Skeletal muscle tissue (tissue), 4 donors: Measurements from ENCODE around the gene SMYD1. TPM values are rescaled to one million over a fixed set of nuclear protein-coding genes. Genes with fewer than 3 reads are reported as not detected.

ENCODE experiments used
- H3K27ac ChIP-seq: one replicate; pipeline ENCODE4 v1.7.0; 2013; ENCODE audit warnings: mild to moderate bottlenecking, low read depth, low read length, inconsistent platforms
- H3K27me3 ChIP-seq, 3 donors: one replicate each; pipeline ENCODE4 v1.7.0; 2013; ENCODE audit warnings: low read length in 3 of 3; ENCODE audit not compliant: control insufficient read depth in 3 of 3, insufficient read depth in 3 of 3
- H3K36me3 ChIP-seq, 3 donors: one replicate each; pipeline ENCODE4 v1.7.0; 2013; ENCODE audit warnings: low read length in 3 of 3; ENCODE audit not compliant: control insufficient read depth in 3 of 3, insufficient read depth in 3 of 3
- H3K4me1 ChIP-seq, 3 donors: one replicate each; pipeline ENCODE4 v1.7.0; 2013; ENCODE audit warnings: low read length in 3 of 3, mild to moderate bottlenecking in 3 of 3; ENCODE audit not compliant: control insufficient read depth in 3 of 3, insufficient read depth in 3 of 3
- H3K4me3 ChIP-seq, 3 donors: one replicate each; pipeline ENCODE4 v1.7.0; 2013; ENCODE audit warnings: low read length in 3 of 3
- H3K9ac ChIP-seq, 3 donors: one replicate each; pipeline ENCODE4 v1.7.0; 2013; ENCODE audit warnings: low read length in 3 of 3, mild to moderate bottlenecking in 3 of 3, moderate library complexity in 2 of 3, low read depth in 1 of 3
- H3K9me3 ChIP-seq, 3 donors: one replicate each; pipeline ENCODE4 v1.7.0; 2013; ENCODE audit warnings: low read length in 3 of 3; ENCODE audit not compliant: control insufficient read depth in 3 of 3
- total RNA-seq: library from RNA; depleted of rRNA; stranded (reverse); fragments of >200 nt; gene quantifications from one replicate; pipeline ENCODE4 v1.2.3, GENCODE V29; 2014
- donor health status: Osteomylitis.

SMYD1 gene
- total RNA-seq, 1 donor from 2014 or later = 147 TPM

DNA sequence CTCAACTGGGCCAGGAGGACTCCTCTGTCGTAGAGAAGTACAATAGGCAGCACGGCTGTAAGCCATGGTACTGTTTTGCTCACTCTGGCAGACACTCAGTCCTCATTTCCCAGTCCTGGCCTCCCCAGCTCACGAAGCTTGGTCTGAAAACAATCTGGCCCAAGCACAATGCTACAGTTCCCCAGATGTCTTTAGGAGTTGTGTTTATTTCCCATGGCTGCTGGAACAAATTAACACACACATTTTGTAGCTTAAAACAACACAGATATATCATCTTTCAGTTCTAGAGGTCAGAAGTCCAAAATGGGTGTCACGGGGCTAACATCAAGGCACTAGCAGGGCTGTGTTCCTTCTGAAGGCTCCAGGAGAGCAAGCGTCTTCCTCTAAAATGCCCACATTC is 47.3 kb downstream of the SMYD1 start:
- Histone ChIP-seq H3K9me3 (no peaks in the 10 kb centered on the region), H3K27me3 (no peaks in the 10 kb centered on the region), H3K4me3 (no peak overlapping the region), H3K36me3 (peaks cover 17 to 35% (median 30%) of the 10 kb centered on the region in 3 donors), H3K27ac (peak overlapping the region; percentile 34), H3K9ac (no peak overlapping the region), H3K4me1 (peaks cover 2 to 19% (median 8%) of the 10 kb centered on the region in 3 donors)

DNA sequence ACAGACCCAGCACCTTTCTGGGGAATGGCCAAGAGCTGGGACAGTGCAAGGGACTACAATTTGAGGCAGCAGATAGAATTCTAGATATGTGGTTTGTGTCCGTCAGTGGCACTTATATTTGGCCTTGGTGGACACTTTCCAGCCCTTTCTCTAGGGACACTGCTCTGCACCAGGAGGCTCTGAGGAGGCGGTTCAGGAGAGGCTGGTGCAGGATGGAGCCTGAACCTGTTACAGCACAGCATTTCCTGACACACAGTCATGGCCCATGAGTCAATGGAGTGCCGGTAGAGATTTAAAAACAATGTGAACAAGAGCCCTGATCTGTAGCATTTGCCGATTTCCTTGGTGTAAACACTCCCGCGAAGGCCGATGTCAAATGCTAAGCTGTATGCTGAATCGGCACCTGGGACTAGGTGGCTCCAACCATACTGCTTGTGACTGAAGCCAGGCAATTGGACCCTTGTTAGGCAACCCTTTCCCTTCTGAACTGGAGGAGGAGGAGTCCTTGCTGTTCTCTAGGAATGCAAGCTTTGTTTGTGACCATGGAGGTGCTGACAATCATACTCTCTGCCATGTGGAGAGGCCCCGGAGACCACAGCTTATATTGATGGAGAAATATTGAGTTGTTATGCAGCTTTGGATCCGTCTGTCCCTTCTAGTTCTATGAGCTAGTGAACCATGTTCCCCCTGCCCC is 48.3 kb downstream of the SMYD1 start:
- Histone ChIP-seq H3K9me3 (no peaks in the 10 kb centered on the region), H3K36me3 (peaks cover 7 to 25% (median 20%) of the 10 kb centered on the region in 3 donors), H3K4me1 (peaks cover 2 to 19% (median 8%) of the 10 kb centered on the region in 3 donors), H3K27ac (no peak overlapping the region), H3K4me3 (no peak overlapping the region), H3K27me3 (no peaks in the 10 kb centered on the region), H3K9ac (no peak overlapping the region)

DNA sequence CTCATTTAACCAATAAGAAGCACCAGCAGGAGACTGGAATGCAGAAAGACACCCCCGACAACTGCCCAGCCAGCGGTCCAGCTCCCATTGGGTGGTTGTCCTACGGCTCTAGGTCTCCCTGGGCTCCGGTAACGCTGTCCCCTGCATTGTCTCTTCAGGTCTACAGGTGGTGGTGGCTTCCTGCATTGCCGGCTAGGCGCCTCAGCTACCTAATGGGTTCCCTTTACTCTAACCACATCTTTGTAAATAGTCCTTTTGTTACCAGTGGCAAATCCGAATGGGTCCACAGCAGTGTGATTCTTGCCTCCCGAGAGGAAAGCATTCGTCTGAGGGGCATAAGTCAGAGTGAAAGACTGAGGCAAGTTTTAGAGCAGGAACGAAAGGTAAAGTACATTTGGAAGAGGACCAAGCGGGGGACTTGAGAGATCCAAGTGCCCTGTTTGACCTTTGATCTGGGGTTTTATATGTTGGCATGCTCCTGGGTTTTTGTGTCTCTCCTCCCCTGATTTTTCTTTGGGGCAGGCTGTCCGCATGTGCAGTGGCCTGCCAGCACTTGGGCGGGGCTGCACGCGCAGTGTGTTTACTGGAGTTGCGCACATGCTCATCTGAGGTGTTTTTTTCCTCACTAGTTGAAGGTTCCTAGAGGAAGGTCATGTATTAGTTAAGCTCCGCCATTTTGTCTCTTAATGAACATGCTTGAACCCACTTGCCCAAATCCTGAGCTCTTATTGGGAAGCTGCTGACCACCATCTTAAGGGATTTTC is 49.2 kb downstream of the SMYD1 start:
- Histone ChIP-seq H3K4me1 (peaks cover 2 to 19% (median 8%) of the 10 kb centered on the region in 3 donors), H3K9me3 (no peaks in the 10 kb centered on the region), H3K27me3 (no peaks in the 10 kb centered on the region), H3K36me3 (peaks cover 7 to 20% (median 15%) of the 10 kb centered on the region in 3 donors), H3K4me3 (no peak overlapping the region), H3K9ac (no peak overlapping the region), H3K27ac (no peak overlapping the region)

DNA sequence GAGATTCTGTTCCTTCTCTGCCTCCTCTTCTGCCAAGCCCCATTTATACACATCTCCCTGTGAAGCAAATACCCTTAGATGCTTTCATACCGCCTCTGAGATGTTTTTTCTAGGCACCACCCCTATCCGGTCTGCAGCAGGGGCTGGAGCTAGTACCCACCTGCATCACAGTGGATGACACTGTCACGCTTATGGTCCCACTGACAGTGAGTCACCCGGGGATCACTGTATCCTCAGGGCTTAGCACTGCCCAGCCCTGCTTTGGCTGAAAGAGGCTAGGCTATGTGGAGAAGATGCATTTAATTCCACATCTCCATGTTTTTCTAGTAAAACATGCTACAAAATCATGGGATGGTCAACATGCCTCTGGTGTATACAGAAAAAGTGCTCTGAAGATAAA is 50.3 kb downstream of the SMYD1 start:
- Histone ChIP-seq H3K27me3 (peaks cover 0 to 4% (median 2%) of the 10 kb centered on the region in 3 donors), H3K4me3 (no peak overlapping the region), H3K27ac (no peak overlapping the region), H3K4me1 (peaks cover 2 to 19% (median 8%) of the 10 kb centered on the region in 3 donors), H3K9me3 (no peaks in the 10 kb centered on the region), H3K9ac (no peak overlapping the region), H3K36me3 (peaks cover 0 to 9% (median 5%) of the 10 kb centered on the region in 3 donors)

DNA sequence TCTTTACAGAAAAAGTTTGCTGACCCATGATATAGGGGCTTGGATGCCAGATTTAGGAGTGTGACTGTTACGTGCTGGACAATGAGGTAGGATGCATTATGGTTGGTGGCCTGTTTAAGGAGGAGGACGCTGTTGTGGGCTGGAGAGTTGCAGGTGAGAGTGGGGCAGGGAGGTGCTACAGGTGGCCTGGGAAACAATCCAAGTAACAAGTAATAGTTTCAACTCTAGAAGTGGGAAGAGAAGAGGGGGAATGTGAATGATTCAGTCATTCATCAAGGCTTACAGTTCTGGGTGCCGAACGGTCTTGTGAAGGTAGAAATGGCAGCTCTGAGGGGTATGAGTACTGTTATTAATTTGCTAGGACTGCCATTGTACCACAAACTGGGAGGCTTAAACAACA is 54.1 kb downstream of the SMYD1 start:
- no peak overlapping the region for H3K9ac ChIP-seq
- peaks cover 0 to 6% (median 4%) of the 10 kb centered on the region in 3 donors for H3K27me3 ChIP-seq
- no peaks in the 10 kb centered on the region for H3K9me3 ChIP-seq
- no peak overlapping the region for H3K4me3 ChIP-seq
- H3K27ac ChIP-seq = no peak overlapping the region
- H3K36me3 ChIP-seq = no peaks in the 10 kb centered on the region
- H3K4me1 ChIP-seq = peaks cover 2 to 13% (median 5%) of the 10 kb centered on the region in 3 donors

DNA sequence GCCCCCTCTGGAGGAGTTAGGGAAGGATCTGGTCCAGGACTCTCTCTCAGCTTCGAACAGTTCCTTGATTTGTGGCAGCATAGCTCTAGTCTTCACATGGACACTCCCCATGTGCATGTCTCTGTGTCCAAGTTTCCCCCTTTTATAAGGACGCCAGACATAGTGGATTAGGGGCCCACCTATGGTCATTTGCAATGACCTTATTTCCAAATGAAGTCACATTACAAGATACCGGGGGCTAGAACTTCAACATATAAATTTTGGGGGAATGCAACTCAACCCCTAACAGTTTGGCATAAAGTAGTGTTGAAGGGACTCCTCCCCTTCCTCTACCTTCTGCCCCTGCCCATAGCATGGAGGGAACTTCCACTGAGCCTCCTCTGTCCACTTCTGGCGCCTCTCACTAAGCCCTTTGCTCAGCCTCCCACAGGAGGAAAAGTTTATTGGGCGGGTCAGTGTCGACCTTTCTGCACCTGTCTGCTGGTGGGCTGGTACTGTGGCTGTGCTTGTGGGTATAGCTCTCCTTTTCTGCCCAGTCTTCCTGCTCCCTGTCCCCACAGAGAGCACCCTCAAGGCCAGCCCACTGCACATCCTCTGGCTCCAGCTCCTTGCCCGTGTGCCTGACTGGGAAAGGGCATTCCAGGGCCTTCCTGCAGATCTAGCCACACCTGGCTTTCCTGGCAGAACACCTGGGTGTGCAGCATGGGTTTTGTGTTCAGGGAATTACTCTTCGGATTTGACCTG is 54.7 kb downstream of the SMYD1 start:
- peaks cover 0 to 6% (median 4%) of the 10 kb centered on the region in 3 donors for H3K27me3 ChIP-seq
- H3K27ac ChIP-seq = no peak overlapping the region
- H3K4me3 ChIP-seq = no peak overlapping the region
- H3K9ac ChIP-seq = no peak overlapping the region
- H3K36me3 ChIP-seq = no peaks in the 10 kb centered on the region
- no peaks in the 10 kb centered on the region for H3K9me3 ChIP-seq
- H3K4me1 ChIP-seq = peaks cover 2 to 12% (median 5%) of the 10 kb centered on the region in 3 donors

DNA sequence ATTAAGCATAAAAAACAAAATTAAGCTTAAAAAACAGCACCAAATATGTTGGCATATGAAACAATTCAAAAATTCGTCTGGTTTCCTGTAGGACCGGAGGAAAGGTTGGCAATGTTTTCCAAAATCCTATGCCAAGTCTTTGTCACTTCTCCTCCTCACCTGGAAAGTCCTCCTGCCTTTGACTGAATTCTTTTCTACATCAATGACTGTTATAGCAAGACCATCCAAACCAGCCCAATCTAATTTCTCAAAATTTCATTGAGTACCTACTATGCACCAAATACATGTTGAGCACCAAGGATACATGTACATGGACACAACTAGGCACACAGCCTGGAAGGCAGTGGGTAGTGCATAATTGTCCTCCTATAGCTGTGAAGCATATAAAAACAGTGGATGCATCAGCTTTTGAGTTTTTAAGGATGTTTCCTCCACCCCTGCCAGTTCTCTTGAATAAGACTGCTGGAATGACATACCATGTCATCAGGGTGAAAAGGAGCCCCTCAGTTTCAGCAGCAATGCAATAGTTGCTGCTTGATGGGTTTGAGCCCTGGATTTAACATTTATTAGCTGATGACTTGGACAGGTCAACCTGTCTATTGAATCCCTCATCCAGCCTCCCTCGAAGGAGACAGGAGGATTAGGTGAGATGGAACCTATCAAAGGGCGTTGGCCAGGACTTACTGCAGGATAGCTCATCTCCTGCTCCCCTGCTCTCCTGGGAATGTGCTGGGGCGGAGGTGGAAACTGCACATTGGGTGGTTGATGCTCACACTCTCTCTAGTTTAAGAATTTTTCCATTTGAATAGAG is 55.7 kb downstream of the SMYD1 start:
- peaks cover 0 to 6% (median 4%) of the 10 kb centered on the region in 3 donors for H3K27me3 ChIP-seq
- no peaks in the 10 kb centered on the region for H3K9me3 ChIP-seq
- no peak overlapping the region for H3K27ac ChIP-seq
- no peak overlapping the region for H3K4me3 ChIP-seq
- peaks cover 0 to 3% (median 0%) of the 10 kb centered on the region in 3 donors for H3K4me1 ChIP-seq
- no peak overlapping the region for H3K9ac ChIP-seq
- no peaks in the 10 kb centered on the region for H3K36me3 ChIP-seq

DNA sequence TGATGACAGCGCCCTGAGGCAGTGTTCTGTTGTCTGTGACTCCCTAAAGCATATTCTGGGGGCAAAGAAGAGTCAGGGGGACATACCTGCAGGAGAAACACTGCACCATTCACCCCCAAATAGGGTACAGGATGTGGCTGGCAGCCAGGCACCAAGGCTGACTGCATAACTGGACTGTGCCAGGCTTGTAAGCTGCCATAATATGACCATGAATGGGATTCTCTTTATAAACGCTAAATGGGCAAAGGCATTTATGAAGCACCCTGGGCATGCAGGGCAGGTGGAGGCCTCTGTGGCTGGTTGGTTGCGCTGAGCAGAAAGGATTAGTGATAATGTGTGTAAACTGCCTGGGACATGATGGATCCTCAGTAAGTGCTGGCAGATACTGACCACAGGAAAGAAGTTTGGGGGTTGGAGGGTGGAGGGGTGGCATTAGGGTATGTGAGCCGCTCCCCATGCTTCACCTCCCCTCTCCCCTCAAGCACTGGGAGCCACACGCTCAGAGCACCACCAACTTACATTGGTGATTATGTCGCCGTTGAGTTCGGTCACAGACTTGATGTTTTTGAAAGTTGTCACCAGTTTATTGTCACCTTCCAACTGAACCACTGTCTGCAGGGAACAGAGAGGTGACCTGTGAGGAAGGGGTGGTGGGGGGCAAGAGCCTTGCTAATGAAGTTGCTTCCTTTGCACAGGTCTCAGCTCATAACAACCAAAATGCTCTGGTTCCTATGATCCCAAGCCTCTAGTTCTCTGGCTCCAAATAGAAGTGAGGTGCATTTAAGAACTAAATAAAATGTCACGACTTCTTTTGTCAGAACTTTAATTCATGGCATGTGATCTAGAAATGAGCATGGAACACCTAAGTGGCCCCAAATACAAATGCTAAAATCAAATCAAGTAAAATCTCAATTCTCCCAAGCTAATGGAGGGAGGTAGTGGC is 56.6 kb downstream of the SMYD1 start:
- Histone ChIP-seq H3K36me3 (no peaks in the 10 kb centered on the region), H3K4me3 (no peak overlapping the region), H3K27ac (no peak overlapping the region), H3K9me3 (no peaks in the 10 kb centered on the region), H3K4me1 (no peaks in the 10 kb centered on the region), H3K9ac (no peak overlapping the region), H3K27me3 (peaks cover 0 to 6% (median 4%) of the 10 kb centered on the region in 3 donors)
